G401 (cell line): ENCODE data around the gene DUSP18. TPM values are rescaled to one million over a fixed set of nuclear protein-coding genes. Genes with fewer than 3 reads are reported as not detected.
"Not testable (repeated sequence)": the region's sequence is repeated elsewhere in the genome, so short reads cannot be mapped to it uniquely, and the experiment has no call there.

Experiments used
- DNase-seq: peaks from one replicate; pipeline ENCODE4 v3.0.0-alpha.2; 2015; ENCODE audit warnings: low spot score
- in situ Hi-C: cut with HindIII; loops from 2 replicates; pipeline ENCODE4 v1.10.0; 2016; ENCODE audit warnings: low sequenced_read_pairs, mixed read lengths
- total RNA-seq: library from RNA; depleted of rRNA; stranded (reverse); fragments of >200 nt; shearing (Covaris generic); gene quantifications from 2 replicates; pipeline ENCODE4 v1.2.3, GENCODE V29; 2014

DUSP18 gene
- total RNA-seq, 1 experiment from 2014 or later, result 4.5 TPM

DNA sequence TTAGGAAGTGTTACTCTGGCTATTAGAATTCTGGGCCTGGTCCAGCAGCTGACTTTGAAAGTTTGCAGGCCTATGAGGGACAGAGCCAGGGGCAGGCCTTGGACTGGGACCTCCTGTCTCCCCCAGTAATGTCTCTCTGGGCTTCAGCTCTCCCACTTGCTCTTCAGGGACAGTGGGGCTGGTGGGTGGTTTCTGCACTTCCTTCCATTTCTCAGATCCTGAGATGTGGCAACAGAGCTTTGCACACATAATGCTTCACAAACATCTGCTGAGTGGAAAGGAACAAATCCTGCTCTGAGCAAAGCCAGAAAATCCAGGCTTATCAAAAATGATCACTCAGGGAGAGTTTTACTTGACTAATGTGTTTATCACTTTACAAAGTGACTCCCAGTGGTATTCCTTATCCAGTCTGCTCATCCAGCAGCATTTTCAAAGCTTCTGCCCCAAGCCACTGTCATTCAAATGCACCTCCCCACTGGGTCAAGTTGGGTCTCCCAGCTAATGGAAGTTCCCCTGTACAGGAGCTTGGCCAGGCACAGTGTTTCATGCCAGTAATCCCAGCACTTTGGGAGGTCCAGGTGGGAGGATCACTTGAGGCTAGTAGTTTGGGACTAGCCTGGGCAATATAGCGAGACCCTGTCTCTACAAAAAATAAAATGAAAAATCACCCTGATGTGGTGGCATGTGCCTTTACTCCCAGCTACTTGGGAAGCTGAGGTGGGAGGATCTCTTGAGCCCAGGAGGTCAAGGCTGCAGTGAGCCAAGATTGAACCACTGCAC, 13.5 kb upstream of the DUSP18 start:
- in situ Hi-C loops, result no loop called here
- DNase-seq, result no peak

- in situ Hi-C loops, DNase-seq: not testable (repeated sequence)
Measured at GRCh38 chr22:30679895-30680690, 12.4 kb upstream of the DUSP18 start.

GRCh38 chr22:30676565-30676964, 8.9 kb upstream of the DUSP18 start:
- in situ Hi-C loops, DNase-seq: not testable (repeated sequence)

- in situ Hi-C loops, result no loop called here
- peak; percentile 68 for DNase-seq
Measured at GRCh38 chr22:30675436-30675835, 7.8 kb upstream of the DUSP18 start.

GRCh38 chr22:30674482-30674881, 6.8 kb upstream of the DUSP18 start:
- DNase-seq, result no peak
- in situ Hi-C loops, result no loop called here

DNA sequence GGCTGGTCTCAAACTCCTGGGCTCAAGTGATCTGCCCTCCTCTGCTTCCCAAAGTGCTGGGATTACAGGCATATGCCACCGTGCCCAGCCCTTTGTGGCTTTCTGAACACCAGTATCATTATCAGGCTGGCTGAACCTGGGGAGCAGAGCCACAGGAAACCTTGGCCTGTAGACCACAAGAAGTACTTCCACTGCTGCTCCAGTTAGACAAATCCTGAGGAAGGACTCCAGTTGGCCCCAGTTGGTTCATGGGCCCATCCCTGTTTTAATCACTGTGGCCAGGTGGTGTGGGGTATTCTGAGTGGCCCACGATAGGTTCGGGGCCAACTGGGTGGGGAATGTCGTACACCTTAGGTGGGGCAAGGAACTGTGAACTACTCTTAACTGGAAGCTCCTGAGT, 5.5 kb upstream of the DUSP18 start:
- in situ Hi-C loops, result no loop called here
- no peak for DNase-seq

- in situ Hi-C loops, result no loop called here
- DNase-seq, result no peak
Measured at GRCh38 chr22:30671071-30671470, 3.4 kb upstream of the DUSP18 start.

- DNase-seq, result no peak
- in situ Hi-C loops, result no loop called here
Measured at GRCh38 chr22:30668386-30668710, 673 bp upstream of the DUSP18 start.

GRCh38 chr22:30667107-30667493, 575 bp downstream of the DUSP18 start:
- peak; percentile 15 for DNase-seq
- in situ Hi-C loops, result no loop called here

DNA sequence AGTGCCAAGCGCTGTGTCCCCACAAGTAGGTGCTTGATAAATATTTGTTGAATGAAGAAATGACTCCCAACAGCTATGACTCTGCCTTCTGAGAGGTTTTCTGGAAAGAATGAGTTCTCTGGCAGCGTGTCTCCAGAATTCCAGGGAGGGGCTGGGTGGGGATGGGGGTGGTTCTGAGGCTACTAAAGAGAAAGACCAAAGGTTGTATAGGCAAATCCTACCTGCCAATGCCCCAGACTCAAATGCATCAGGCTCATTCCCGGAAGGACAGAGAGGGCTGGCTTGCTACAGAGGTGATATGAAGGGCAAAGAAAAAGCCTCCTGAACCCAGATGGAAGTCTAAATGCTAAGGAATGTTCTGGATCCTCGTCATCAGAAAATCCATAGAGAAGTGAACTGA, 1.9 kb downstream of the DUSP18 start:
- in situ Hi-C loops, result no loop called here
- no peak for DNase-seq

DNA sequence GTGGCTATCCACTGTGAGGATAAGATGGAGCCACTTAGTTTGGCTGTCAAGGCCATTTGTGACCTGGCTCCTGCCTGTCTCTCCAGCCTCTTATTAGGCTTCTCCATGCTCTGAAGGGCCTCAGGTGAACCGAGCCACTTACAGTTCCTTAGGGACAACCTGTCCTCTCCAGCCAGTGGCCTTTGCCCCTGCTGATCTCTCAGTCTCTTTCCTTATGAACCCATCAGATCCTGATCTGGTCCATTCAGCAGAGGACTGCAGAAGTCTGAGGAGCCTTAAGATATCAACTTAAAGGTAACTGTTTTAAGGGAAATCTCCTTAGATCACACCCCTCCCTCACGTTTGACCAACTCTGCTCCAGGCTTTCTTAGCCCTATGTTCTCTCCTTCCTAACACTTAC, 2.4 kb downstream of the DUSP18 start:
- in situ Hi-C loops, result no loop called here

DNA sequence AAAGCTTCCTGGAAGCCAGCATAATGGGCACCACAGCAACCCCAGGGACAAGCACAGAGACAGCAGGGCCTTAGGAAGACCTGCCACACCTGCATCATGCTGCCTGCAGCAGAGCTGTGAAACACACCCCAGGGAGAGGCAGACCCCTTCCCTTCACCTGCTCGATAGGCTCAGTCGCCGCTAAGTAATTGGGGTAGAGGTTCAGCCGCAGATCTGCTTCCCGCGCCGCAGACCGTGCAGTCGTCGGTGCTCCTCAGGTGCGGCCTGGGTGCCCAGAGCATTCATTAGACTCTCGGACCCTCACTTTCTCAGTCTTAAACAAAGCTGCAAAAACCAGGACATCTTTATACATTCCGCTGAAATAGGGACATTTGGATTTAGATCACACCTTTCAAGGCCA, 2.9 kb downstream of the DUSP18 start:
- no peak for DNase-seq
- in situ Hi-C loops, result no loop called here

More for the DNA sequence above, 2.4 kb downstream of the DUSP18 start:
- DNase-seq, result no peak

GRCh38 chr22:30662040-30662439, 5.6 kb downstream of the DUSP18 start:
- in situ Hi-C loops, result no loop called here
- no peak for DNase-seq

DNA sequence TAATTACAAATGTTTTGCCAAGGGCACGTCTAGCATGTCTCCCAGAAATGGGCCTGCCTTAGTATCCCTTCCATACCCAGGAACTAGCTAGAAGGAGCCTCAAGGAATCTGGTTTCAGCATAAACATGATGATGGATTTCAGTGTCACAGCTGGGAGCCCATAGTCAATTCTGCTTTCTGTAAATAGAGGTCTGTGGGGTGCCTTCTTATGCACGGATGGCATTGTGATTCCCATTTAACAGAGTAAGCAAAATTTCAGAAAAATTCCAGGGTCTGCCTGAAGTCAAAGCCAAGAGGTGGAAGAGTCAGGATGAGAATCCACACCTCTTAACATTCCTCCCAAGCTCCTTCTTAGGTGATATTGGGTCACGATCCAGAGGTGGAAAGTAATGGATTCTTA, 12.1 kb downstream of the DUSP18 start:
- in situ Hi-C loops, result no loop called here
- no peak for DNase-seq

DNA sequence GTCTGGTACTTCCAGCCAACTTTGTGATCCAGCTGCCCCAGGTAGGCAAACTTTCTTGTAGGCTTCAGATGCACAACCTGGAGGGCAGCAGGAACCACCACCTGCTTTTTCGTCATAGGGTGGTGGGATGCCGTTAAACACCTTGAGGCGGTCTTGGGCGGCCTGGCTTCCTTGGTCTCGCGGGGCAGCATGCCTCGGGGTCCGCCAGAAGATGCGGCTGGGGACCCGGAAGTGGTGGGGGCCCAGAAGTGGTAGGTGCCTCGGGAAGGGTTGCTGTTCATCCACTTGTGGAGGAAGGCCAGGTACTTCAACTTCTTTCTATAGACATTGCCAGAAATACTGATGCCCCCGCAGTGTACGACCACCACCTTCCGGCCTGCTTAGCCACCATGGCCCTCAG, 13.3 kb downstream of the DUSP18 start:
- DNase-seq, result no peak
- in situ Hi-C loops, result no loop called here

DNA sequence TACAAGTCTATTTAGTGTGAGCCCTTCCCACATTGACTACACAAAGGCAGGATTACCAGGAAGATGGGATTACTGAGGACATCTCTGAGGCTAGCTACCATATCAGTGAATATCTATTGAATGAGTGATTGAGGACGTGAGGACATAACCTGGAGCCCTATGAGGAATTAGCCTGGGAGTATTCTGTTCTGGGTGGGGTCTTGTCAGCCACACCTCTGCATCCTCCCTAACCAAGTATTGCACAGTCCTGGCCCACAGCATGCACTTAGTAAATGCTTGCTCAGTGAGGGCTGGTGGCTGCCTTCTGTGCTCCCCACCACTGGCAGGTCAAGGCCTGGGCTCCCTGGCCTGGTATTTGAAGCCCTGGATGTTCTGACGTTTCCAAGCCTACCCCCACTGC, 14.8 kb downstream of the DUSP18 start:
- in situ Hi-C loops, result no loop called here

DNA sequence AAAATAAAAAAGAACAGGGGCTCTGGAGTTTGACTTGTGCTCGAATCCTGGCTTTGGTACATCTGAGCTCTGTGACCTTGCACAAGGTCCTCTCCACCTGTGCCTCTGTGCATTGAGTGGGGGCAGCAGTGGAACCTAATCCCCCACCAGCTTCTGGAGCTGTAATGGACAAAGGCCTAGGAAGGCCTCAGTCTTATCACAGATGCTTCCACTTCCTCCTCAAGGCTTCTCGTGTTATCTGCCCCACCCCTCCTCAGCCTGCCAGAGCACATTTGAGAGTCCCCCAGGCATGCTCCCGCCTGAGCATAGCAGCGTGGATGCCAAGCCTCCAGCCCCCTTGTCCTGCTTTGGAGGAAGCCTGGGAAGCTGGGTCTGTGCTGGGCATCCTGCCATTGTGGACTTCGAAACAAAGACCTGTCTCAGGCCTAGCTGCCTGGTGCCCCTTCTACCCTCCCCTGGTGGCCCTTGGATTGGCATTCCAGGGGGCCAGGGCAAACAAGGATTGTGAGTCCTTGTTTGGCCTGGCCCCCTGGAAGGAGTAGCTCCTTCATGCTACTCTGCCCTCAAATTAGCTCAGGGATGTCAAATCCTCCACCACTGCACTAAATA, 17.1 kb downstream of the DUSP18 start:
- DNase-seq, result no peak
- in situ Hi-C loops, result no loop called here

More for the DNA sequence above, 14.8 kb downstream of the DUSP18 start:
- DNase-seq, result no peak

GRCh38 chr22:30649430-30650007, 18.2 kb downstream of the DUSP18 start:
- in situ Hi-C loops, result no loop called here
- no peak for DNase-seq

GRCh38 chr22:30648825-30649224, 18.9 kb downstream of the DUSP18 start:
- in situ Hi-C loops, result no loop called here
- no peak for DNase-seq

DNA sequence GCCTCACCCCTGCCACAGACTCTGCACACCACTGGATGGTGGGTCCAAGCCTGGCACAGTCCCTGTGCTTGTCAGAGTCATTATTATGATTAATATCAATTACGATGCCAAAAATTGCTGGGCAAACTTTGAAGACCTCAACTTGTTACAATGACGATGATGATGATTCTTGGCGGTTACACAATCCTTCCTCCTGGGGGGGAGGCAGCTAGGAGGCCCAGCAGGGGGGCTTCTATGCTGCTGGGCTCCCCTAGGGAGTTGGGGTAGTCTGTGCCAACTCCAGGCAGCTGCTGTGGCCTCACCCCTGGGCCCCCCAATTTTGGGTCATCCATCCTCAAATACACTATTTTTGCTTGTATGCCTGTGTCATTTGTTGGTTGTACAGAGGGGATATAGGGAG, 20.1 kb downstream of the DUSP18 start:
- in situ Hi-C loops, result no loop called here
- DNase-seq, result no peak
